RWPE2 (cell line): Measurements from ENCODE around the gene LTC4S.

Experiments
- ATAC-seq: fragments of 200-7000 bp; cut with Tn5 transposase; 3 replicates; pipeline ENCODE4 v1.9.1; 2021; ENCODE audit warnings: low read depth
- DNase-seq: peaks from one replicate; pipeline ENCODE4 v3.0.0-alpha.2; 2020; ENCODE audit warnings: low spot score
- H3K27ac ChIP-seq: fragments of 450-650 bp; 2 replicates; pipeline ENCODE4 v1.5.1; 2017; ENCODE audit warnings: mild to moderate bottlenecking; ENCODE audit not compliant: poor library complexity, severe bottlenecking
- H3K27me3 ChIP-seq: fragments of 250-450 bp; sonication (Bioruptor Pico); 2 replicates; pipeline ENCODE4 v1.5.1; 2021; ENCODE audit warnings: mild to moderate bottlenecking, moderate library complexity; ENCODE audit not compliant: insufficient read depth, poor library complexity, severe bottlenecking
- H3K36me3 ChIP-seq: fragments of 250-450 bp; sonication (Bioruptor Pico); 2 replicates; pipeline ENCODE4 v1.5.1; 2020; ENCODE audit warnings: low read depth, mild to moderate bottlenecking, moderate library complexity
- H3K4me1 ChIP-seq: fragments of 250-450 bp; sonication (Bioruptor Pico); 2 replicates; pipeline ENCODE4 v1.5.1; 2021; ENCODE audit warnings: mild to moderate bottlenecking, moderate library complexity; ENCODE audit not compliant: insufficient read depth, poor library complexity, severe bottlenecking
- H3K4me3 ChIP-seq: fragments of 250-450 bp; sonication (Bioruptor Pico); 2 replicates; pipeline ENCODE4 v1.5.1; 2021; ENCODE audit warnings: mild to moderate bottlenecking, moderate library complexity; ENCODE audit not compliant: severe bottlenecking
- H3K9me3 ChIP-seq: fragments of 250-450 bp; sonication (Bioruptor Pico); 2 replicates; pipeline ENCODE4 v1.5.1; 2021; ENCODE audit warnings: mild to moderate bottlenecking, moderate library complexity; ENCODE audit not compliant: severe bottlenecking
- TF ChIP-seq, protein P1 (sequence below): fragments of 450-650 bp; IDR thresholded peaks from one replicate; pipeline ENCODE4 v1.5.1; 2017; ENCODE audit warnings: mild to moderate bottlenecking, moderate library complexity; ENCODE audit not compliant: poor library complexity, severe bottlenecking

Gene LTC4S

DNA sequence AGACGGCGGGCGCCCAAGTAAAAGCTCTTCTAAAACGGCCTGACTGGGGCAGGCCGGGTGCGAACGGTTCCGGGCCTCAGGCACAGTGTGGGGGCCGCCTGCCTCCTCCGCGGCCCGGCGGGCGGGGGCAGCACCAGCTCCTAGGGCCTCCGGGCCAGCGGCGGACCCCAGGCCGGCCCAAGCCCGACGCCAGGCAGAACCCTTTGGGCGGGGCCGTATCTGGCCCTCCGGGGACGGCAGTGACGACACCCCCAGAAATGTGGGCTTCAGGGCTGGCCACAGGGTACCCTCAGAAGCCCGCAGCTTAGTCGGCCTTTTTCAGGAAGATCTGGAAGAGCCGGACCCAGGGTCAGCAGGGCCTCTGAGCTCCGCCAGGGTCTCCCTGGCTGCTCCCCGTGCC, 4.0 kb downstream of the LTC4S start:
- ATAC-seq, result no peak
- Histone ChIP-seq H3K27ac (no peak overlapping the region), H3K27me3 (no peaks in the 10 kb centered on the region), H3K36me3 (peaks cover 46% of the 10 kb centered on the region), H3K9me3 (no peaks in the 10 kb centered on the region), H3K4me3 (no peak overlapping the region), H3K4me1 (no peaks in the 10 kb centered on the region)
- no peak for DNase-seq
- TF ChIP-seq, protein P1, sequence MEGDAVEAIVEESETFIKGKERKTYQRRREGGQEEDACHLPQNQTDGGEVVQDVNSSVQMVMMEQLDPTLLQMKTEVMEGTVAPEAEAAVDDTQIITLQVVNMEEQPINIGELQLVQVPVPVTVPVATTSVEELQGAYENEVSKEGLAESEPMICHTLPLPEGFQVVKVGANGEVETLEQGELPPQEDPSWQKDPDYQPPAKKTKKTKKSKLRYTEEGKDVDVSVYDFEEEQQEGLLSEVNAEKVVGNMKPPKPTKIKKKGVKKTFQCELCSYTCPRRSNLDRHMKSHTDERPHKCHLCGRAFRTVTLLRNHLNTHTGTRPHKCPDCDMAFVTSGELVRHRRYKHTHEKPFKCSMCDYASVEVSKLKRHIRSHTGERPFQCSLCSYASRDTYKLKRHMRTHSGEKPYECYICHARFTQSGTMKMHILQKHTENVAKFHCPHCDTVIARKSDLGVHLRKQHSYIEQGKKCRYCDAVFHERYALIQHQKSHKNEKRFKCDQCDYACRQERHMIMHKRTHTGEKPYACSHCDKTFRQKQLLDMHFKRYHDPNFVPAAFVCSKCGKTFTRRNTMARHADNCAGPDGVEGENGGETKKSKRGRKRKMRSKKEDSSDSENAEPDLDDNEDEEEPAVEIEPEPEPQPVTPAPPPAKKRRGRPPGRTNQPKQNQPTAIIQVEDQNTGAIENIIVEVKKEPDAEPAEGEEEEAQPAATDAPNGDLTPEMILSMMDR, result no peak

DNA sequence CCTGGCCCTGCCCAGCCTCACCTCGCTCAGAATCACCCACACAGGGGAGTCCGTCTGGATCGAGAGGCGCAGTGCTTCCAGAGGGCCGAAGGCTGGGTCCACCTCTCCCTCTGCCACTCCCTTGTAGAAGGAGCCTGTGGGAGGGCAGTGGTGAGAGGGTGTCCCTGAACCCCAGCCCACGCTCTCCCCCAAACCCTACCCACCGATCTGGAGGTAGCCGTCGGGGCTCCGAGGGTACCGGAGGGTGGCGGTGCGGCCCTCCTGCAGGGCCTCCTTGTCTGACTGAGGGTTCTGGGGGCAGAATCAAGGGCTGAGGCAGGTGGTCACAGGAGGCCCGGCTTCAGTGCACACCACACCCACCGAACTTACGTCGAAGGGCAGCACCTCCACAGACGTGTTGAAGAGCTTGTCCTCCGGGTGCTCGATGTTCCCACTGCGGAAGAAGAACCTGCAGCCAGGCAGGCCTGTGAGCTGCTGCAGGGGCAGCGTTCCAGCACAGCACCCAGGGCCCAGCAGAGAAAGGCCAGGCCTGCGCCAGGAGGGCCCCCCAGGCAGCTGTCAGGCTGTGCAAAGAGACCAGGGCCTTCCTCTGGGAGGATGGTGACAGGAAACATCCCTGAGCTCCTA, 4.5 kb downstream of the LTC4S start:
- TF ChIP-seq, protein P1, result no peak
- H3K9me3 ChIP-seq, result no peaks in the 10 kb centered on the region
- H3K36me3 ChIP-seq, result peaks cover 46% of the 10 kb centered on the region
- ATAC-seq (no peak), DNase-seq (peak; percentile 72)
- H3K27ac ChIP-seq, result no peak overlapping the region
- H3K4me1 ChIP-seq, result no peaks in the 10 kb centered on the region
- no peak overlapping the region for H3K4me3 ChIP-seq
- H3K27me3 ChIP-seq, result no peaks in the 10 kb centered on the region

DNA sequence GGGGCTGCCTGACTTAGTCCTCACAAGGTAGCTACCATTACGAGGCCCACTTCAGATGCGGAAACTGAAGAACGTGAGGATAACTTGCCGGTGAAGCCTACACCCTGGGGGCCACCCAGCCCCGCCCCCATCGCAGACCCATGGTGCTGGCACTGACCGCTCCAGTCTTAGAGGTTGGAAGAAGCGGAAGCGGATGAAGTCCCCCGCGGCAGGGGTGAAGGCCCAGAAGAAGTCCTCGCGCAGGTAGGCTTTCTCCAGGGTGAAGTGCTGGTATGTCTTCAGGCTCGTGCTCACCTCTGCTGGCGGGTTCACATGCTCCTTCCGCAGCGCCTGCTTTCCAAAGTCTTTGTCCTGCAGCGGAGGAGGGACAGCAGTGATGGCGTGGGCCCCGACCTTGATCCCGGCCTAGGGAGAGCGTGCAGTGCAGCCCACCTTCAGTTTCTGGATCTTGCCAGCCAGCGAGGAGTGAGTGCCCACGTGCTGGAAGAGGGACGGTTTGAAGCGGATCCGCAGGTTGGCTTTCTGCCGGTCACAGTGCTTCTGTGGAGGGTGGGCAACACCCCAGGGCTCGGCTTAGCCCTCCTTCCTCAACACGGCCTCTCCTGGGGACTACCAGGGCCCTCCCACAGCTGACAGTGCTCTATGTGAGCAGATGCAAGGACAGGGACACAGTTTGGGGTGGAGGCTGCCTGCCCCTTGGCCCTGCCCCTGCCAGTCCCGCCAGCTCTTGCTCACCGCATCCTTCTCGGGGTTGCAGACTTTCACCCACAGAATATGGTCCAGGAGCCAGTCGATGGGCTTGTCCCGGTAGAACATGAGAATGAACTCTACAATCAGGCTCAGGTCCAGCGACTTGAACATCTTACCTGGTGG, 5.2 kb downstream of the LTC4S start:
- TF ChIP-seq, protein P1, result no peak
- no peak for DNase-seq
- Histone ChIP-seq H3K9me3 (no peaks in the 10 kb centered on the region), H3K4me3 (no peak overlapping the region), H3K4me1 (peaks cover 2% of the 10 kb centered on the region), H3K27me3 (no peaks in the 10 kb centered on the region), H3K36me3 (peaks cover 46% of the 10 kb centered on the region), H3K27ac (no peak overlapping the region)
- no peak for ATAC-seq

DNA sequence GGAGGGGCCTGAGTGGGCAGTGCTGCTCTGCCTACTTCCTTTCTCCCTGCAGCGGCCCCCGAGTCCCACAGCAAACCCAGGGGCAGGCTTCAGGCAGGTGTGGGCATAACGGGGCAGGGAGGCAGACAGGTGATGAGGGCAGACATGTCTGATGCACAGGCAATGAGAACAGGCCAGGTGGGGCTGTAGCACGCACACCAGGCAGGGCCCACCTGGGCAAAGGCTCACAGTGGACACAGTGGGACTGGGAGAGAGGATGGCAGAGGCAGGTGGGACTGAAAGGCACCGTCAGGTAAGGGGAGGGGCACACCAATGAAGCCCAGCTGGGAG, 5.8 kb downstream of the LTC4S start:
- ATAC-seq, result no peak
- peak; percentile 69 for DNase-seq
- H3K27ac ChIP-seq, result no peak overlapping the region
- TF ChIP-seq, protein P1, result no peak
- no peaks in the 10 kb centered on the region for H3K9me3 ChIP-seq
- H3K4me3 ChIP-seq, result no peak overlapping the region
- no peaks in the 10 kb centered on the region for H3K27me3 ChIP-seq
- H3K36me3 ChIP-seq, result peaks cover 46% of the 10 kb centered on the region
- H3K4me1 ChIP-seq, result peaks cover 8% of the 10 kb centered on the region
